ENCODE results near the gene PNMA8A.

GRCh38 chr19:46513461-46514236 lies 42.3 kb upstream of the PNMA8A start:
- TF ChIP-seq EZH2 (IDR thresholded peaks at IDR 0.05; ENCODE audit: insufficient read depth, poor library complexity, severe bottlenecking) (no peak), EZH2phosphoT487 (IDR thresholded peaks at IDR 0.05; ENCODE audit: insufficient read depth, low read depth) (no peak)
